GM19023 (cell line): ENCODE results near the gene KIF9.
"Not testable (repeated sequence)": the region's sequence is repeated elsewhere in the genome, so short reads cannot be mapped to it uniquely, and the experiment has no call there.

Experiments used
- ATAC-seq: cut with Tn5 transposase; IDR thresholded peaks from one replicate; pipeline ENCODE4 v1.9.1; 2021; ENCODE audit warnings: mild to moderate bottlenecking, moderate library complexity; ENCODE audit not compliant: unreplicated experiment

KIF9 gene

GRCh38 chr3:47256331-47256730 is 26.3 kb downstream of the KIF9 start:
- ATAC-seq: not testable (repeated sequence)

- no peak for ATAC-seq
Observed at GRCh38 chr3:47251689-47252088, 30.9 kb downstream of the KIF9 start.

DNA sequence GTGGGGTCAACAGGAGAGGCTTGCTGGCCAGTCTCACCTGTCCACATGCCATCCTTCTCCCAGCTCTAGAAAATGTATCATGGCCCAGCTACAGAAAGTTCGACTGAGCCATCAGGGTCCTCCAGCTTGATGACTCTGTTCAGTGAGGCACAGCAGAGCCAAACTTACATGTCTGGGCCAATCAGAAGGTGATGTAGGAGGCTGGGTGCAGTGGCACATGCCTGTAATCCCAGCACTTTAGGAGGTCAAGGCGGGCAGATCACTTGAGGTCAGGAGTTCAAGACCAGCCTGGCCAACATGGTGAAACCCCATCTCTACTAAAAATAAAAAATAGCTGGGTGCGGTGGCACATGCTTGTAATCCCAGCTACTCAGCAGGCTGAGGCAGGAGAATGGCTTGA is 31.5 kb downstream of the KIF9 start:
- not testable (repeated sequence) for ATAC-seq

DNA sequence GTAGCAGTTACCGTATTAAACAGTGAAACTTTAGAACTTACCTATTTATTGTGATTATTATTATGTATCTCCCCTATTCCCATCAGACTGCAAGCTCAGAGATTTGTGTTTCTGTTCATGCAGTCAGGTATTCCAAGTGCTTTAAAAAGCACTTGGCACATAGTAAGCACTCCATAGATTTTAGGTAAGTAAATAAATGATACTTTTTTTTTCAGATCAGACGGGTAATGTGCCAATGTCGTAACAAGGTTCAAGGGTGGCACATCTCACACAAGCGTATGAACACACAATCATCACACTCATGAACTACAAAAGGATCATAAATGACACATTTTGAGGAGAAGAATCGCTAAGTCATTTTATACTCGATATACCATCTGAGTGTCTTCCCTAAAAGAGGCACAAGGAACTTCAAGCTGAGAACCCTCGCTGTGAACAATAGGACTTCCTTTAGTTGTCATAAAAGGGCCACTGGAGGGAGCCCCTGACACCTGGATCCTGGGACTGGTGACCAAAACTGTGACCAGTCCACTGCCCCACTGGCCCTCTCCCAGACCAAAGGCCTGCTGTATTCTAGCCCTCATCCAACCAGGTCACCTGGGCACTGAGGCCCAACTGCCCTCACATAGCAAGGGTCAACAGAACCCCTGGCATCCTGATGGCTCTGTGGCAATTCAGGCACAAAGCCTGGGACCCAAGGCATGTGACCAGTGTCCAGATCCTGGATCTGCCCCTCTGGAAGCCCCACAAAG is 32.1 kb downstream of the KIF9 start:
- no peak for ATAC-seq

DNA sequence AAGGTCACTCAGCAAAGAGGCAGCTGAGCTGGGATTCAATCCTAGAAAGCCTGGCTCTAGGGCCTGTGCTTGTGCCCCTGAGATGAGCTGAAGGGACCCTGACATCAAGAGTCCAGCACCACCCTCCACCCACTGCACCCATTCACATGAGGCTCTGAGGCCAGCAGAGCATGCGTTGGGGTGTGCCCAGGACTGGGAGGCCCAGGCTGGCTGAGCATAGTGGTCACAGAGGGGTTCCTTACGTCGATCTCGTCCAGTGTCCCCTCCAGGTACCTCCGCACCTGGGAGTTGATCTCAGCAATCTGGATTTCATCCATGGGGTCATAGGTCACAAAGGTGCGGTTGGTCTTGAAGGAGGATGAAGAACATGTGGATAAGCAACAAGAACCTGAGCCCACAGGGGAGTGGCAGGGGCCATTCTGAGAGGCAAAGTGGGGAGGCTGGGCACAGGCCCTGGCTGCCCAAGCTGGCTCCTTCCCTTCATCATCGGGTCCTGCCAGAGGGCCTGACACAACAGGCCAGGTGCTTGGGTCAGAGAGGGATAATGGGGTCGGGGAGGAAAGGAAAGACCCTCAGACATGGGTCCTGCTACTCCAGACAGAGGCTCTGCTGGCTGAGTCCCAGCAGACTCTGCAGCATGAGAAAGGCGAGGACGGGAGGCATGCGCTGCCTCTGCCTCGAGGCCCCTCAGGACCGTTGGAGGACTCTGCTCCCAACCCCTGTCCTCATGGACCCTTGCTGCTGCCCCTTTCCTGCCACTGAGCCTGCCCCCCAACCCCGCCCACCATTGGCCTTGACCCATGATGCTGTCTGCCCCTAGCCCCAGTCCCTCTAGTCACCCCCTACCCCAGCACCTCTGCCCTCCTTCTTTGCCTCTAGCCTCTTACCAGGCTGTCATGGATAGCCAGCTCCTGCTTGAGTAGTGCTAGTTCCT is 35.2 kb downstream of the KIF9 start:
- no peak for ATAC-seq

GRCh38 chr3:47245271-47245670 is 37.3 kb downstream of the KIF9 start:
- no peak for ATAC-seq

- ATAC-seq: no peak
Observed at GRCh38 chr3:47244531-47245100, 38.0 kb downstream of the KIF9 start.

- no peak for ATAC-seq
Observed at GRCh38 chr3:47243419-47244147, 39.0 kb downstream of the KIF9 start.

DNA sequence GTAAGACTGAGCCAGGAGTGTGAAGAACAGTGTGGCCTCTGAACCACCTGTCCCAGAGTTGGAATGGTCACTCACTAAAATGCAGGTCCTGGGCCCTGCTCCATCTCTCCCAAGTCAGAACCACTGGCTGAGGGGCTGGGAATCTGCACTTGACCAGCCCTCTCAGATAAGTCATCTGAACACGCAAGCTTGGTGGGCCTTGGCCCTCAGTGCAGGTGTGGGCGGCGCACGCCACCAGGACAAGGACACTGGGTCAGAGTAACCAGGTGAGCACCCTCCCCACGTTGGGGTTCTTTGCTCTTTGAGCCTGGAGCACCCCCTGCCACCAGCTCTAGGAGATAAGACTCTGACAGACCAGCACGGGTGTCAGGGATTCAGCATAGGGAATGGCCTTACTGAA is 42.7 kb downstream of the KIF9 start:
- ATAC-seq: no peak

DNA sequence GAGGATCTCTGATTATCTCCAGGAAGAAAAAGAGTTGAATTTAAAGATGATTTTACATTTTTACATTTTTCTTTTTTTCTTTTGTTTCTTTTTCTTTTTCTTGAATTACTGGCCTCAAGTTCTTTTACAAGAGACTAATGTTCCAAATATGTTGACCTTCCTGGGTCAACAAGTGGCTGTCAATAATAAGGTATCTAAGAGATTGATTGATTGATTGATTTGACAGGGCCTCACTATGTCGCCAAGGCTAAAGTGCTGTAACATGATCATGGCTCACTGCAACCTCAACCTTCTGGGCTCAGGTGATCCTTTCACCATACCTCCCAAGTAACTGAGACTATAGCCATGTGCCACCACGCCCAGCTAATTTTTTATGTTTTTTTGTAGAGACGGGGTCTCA is 44.6 kb downstream of the KIF9 start:
- no peak for ATAC-seq

DNA sequence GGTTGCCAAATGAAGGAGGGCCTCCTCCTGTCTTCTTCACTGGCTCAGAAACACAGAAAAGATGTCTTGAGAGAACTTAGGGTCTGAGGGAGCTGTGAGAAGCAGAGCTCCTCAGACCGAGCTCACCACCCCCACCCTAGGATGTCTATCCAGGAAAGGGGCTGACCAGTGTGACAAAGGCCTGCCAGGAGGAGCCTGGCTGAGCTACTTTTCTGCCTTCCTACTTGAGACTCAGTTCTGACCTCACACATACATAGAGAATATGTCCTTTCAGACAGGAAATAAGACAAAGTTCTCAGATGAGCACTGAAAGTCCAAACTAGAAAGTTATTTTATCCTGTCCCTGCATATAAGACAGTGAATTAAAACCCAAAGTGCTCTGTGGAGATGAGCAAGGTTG is 54.5 kb downstream of the KIF9 start:
- ATAC-seq: peak; percentile 44

DNA sequence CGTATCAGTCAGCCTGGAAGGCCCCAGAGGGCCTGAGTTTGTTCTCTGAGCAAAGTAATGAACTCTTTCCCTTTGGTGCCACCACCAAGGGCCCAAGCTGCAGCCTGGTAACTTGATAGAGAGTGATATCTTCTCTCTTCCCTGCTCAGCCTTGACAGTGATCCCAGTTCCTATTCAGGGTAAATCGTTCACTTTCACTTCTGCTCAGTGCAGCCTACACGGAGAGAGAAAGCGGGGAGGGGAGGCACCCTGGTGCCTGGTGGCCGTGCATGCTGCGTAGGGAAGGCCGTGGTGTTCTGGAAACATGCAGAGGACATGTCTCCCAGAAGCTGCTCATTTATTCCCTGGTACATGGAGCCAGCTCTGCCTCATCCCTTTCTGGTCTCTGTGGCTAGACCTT is 54.9 kb downstream of the KIF9 start:
- ATAC-seq: peak; percentile 46

DNA sequence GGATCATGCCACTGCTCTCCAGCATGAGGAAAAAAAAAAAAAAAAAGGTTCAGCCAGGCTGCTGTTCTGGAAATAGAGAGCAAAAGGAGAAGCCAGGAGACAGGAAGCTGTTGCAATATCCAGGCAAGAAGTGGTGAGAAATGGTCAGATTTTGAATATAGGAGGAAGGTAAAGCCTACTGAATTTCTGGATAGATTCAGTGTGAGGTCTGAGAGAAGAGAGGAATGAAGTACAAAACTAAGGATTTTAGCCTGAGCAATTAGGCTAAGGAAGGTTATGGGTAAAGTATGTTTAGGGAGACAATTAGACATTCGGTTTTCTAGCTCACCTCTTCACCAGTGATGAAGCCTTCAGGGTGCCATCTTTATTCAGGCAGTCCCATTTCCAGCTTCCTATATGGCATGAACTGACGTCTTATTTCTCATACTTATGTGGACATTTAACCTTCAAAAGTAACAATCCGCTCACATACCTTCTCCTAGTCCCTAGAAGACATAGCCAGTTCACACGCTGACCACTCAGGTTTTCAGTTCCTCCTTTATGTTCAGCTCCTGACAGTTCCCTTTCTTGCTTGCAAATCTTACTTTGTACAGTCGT is 57.2 kb downstream of the KIF9 start:
- no peak for ATAC-seq

- ATAC-seq: no peak
Observed at GRCh38 chr3:47223755-47224154, 58.8 kb downstream of the KIF9 start.

GRCh38 chr3:47221798-47222197 is 60.8 kb downstream of the KIF9 start:
- ATAC-seq: no peak

- ATAC-seq: no peak
Observed at GRCh38 chr3:47210863-47211405, 71.7 kb downstream of the KIF9 start.

DNA sequence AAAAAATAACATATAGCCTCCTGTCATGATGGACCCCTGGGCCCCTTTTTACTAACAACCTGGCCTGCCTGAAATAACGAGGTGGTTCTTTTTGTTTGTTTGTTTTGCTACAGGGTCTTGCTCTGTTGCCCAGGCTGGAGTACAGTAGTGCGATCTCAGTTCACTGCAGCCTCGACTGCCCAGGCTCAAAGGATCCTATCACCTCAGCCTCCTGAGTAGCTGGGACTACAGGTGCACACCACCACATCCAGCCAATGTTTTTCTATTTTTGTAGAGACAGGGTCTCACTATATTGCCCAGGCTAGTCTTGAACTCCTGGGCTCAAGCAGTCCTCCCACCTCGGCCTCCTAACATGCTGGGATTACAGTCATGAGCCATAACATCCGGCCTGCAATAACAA is 76.6 kb downstream of the KIF9 start:
- not testable (repeated sequence) for ATAC-seq

GRCh38 chr3:47204875-47205274 is 77.7 kb downstream of the KIF9 start:
- ATAC-seq: no peak

DNA sequence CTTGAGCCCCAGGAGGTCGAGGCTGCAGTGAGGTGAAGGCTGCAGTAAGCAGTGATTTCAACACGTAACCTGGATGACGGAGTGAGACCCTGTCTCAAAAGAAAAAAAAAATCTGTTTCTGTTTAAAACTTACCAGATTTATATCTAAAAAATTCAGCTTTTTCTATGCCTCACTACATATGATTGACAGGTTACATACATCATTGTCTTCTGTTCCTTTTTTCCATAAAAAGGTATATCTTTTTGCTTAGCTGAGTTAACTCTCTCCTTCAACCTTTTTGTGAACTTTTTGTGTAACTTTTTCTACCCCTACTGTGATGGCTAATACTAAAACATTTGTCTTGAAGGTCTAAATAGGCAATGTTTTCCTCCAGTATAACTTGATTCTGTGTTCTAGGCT is 80.1 kb downstream of the KIF9 start:
- no peak for ATAC-seq

DNA sequence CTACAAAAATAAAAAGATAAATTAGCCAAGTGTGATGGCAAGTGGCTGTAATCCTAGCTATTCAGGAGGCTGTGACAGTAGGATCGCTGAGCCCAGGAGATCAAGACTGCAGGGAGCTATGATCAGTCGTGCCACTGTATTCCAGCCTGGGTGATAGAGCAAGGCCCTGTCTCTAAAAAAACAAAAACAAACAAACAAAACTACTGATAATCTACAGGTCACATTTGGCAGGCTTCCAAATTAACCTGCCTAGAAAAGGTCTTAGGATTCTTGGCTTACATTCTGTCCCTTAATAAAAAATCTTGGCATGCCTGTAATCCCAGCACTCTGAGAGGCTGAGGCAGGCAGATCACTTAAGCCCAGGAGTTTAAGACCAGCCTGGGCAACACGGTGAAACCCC is 85.3 kb downstream of the KIF9 start:
- ATAC-seq: no peak
